ENCODE data around the gene PIGU.

PIGU gene

DNA sequence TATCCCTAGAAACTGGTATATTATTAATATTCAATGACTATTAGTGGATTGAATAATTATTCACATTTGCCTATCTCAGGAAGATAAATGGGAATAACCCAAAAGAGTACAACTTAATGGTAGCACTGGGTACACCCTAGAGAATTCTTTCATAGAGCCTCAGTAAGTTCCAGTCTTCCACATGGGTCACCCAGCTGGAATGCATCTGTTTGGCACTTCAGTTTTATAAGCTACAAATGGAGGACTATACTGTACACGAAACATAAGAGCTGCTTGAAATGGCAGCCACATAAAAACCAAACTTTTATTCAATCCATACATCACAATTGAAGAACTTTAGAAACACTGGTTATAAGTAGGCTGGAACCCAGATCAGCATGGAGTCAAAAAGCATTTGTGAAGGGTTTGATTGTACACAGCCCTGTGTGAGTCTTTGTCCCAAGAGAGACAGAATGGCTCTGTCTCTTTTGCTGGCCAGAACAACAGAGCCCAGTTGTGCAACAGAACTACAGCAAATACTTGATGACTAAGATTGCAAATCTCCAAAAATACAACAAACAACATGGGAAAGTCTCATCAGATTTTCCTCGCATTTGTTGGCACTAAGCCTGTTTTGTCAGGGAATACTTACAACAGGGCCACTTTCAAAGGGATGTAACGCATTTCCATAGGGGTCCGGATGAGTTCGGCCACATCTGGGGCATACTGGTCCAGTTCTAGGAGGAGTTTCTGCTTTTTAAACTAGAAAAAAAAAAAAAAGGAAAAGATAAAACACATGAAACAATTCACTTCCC is 39.5 kb downstream of the PIGU start:
- TF ChIP-seq TAF1 (IDR thresholded peaks at IDR 0.05; ENCODE audit: borderline replicate concordance, insufficient read depth, low read length) (no peak), POLR2AphosphoS5 (IDR thresholded peaks at IDR 0.05; ENCODE audit: low read depth, low read length) (no peak), FOXP2 (optimal IDR thresholded peaks at IDR 0.05; ENCODE audit: borderline replicate concordance, extremely low read depth, extremely low read length, insufficient read depth) (no peak), SIN3A (IDR thresholded peaks at IDR 0.05; ENCODE audit: borderline replicate concordance, insufficient read depth, low read length) (no peak)
- TF ChIP-seq, protein P1, sequence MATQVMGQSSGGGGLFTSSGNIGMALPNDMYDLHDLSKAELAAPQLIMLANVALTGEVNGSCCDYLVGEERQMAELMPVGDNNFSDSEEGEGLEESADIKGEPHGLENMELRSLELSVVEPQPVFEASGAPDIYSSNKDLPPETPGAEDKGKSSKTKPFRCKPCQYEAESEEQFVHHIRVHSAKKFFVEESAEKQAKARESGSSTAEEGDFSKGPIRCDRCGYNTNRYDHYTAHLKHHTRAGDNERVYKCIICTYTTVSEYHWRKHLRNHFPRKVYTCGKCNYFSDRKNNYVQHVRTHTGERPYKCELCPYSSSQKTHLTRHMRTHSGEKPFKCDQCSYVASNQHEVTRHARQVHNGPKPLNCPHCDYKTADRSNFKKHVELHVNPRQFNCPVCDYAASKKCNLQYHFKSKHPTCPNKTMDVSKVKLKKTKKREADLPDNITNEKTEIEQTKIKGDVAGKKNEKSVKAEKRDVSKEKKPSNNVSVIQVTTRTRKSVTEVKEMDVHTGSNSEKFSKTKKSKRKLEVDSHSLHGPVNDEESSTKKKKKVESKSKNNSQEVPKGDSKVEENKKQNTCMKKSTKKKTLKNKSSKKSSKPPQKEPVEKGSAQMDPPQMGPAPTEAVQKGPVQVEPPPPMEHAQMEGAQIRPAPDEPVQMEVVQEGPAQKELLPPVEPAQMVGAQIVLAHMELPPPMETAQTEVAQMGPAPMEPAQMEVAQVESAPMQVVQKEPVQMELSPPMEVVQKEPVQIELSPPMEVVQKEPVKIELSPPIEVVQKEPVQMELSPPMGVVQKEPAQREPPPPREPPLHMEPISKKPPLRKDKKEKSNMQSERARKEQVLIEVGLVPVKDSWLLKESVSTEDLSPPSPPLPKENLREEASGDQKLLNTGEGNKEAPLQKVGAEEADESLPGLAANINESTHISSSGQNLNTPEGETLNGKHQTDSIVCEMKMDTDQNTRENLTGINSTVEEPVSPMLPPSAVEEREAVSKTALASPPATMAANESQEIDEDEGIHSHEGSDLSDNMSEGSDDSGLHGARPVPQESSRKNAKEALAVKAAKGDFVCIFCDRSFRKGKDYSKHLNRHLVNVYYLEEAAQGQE (IDR thresholded peaks at IDR 0.05; ENCODE audit: insufficient read depth in 1 of 2, low read depth in 2 of 2, low read length in 2 of 2), result no peak

GRCh38 chr20:34636648-34637047 is 40.2 kb downstream of the PIGU start:
- TF ChIP-seq, protein P1 (IDR thresholded peaks at IDR 0.05; ENCODE audit: insufficient read depth in 1 of 2, low read depth in 2 of 2, low read length in 2 of 2), result no peak
- no peak for TF ChIP-seq FOXP2 (optimal IDR thresholded peaks at IDR 0.05; ENCODE audit: borderline replicate concordance, extremely low read depth, extremely low read length, insufficient read depth)
- no peak for TF ChIP-seq POLR2AphosphoS5 (IDR thresholded peaks at IDR 0.05; ENCODE audit: low read depth, low read length)
- TF ChIP-seq TAF1 (IDR thresholded peaks at IDR 0.05; ENCODE audit: borderline replicate concordance, insufficient read depth, low read length), result no peak
- no peak for TF ChIP-seq SIN3A (IDR thresholded peaks at IDR 0.05; ENCODE audit: borderline replicate concordance, insufficient read depth, low read length)

DNA sequence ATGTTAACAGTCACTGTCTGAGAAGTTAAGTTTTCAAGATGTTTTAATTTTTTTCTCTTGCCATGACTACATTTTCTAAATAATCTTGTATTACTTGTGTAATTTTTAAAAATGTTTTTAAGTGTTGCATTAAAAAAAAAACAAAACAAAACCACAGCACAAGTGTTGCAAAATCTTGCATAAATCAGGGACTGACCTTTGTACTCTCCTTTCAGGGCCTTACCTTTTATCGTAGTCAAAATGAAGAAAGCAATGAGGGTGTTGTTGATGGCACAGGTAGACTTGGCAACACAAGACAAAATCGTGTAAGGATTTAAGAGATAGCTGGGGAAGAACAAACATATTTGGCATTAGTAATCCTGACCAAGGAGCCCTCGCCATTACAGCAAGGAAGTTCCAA is 42.5 kb downstream of the PIGU start:
- no peak for TF ChIP-seq POLR2AphosphoS5 (IDR thresholded peaks at IDR 0.05; ENCODE audit: low read depth, low read length)
- TF ChIP-seq SIN3A (IDR thresholded peaks at IDR 0.05; ENCODE audit: borderline replicate concordance, insufficient read depth, low read length), result no peak
- TF ChIP-seq TAF1 (IDR thresholded peaks at IDR 0.05; ENCODE audit: borderline replicate concordance, insufficient read depth, low read length), result no peak
- TF ChIP-seq, protein P1 (IDR thresholded peaks at IDR 0.05; ENCODE audit: insufficient read depth in 1 of 2, low read depth in 2 of 2, low read length in 2 of 2), result no peak
- no peak for TF ChIP-seq FOXP2 (optimal IDR thresholded peaks at IDR 0.05; ENCODE audit: borderline replicate concordance, extremely low read depth, extremely low read length, insufficient read depth)

DNA sequence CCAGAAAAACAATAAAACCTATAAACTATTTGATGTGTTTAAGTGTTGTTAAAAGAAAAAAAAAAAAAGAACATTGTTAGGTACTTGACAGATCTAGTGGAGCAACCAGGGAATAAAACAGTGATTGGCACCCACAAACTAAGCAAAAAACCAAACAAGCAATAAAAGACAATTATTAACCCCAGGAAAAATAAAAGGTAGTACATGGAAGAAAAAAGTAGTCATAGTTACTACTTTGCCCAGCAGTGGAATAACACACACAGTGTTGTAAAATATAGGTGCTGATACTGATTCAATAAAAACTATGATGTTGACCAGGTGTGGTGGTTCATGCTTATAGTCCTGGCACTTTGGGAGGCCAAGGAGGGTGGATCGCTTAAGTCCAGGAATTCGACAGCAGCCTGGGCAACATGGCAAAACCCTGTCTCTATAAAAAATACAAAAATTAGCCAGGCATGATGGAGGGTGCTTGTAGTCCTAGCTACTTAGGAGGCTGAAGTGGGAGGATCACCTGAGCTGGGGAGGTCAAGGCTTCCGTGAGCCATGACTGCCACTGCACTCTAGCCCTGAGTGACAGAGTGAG is 43.9 kb downstream of the PIGU start:
- TF ChIP-seq TAF1 (IDR thresholded peaks at IDR 0.05; ENCODE audit: borderline replicate concordance, insufficient read depth, low read length) (no peak), FOXP2 (optimal IDR thresholded peaks at IDR 0.05; ENCODE audit: borderline replicate concordance, extremely low read depth, extremely low read length, insufficient read depth) (no peak), SIN3A (IDR thresholded peaks at IDR 0.05; ENCODE audit: borderline replicate concordance, insufficient read depth, low read length) (no peak), POLR2AphosphoS5 (IDR thresholded peaks at IDR 0.05; ENCODE audit: low read depth, low read length) (no peak)
- TF ChIP-seq, protein P1 (IDR thresholded peaks at IDR 0.05; ENCODE audit: insufficient read depth in 1 of 2, low read depth in 2 of 2, low read length in 2 of 2), result no peak

All from PFSK-1 (cell line).